GM12878 (cell line): ENCODE measurements around the gene SRBD1.

Experiments used
- CBX5 ChIP-seq: sonication (generic); IDR thresholded peaks from 2 replicates; pipeline ENCODE4 v1.6.1; 2016; ENCODE audit warnings: low read depth, moderate library complexity, mild to moderate bottlenecking, inconsistent platforms
- CTCF ChIP-seq, 3 experiments: IDR thresholded peaks in 2 of 3; conservative IDR thresholded peaks in 1 of 3; 2 replicates each; pipeline ENCODE4 v1.5.1; 2011; ENCODE audit warnings: low read depth in 3 of 3, low read length in 3 of 3, mild to moderate bottlenecking in 3 of 3, control low read depth in 2 of 3, moderate library complexity in 2 of 3, inconsistent platforms in 1 of 3, mixed read lengths in 1 of 3; ENCODE audit not compliant: control insufficient read depth in 2 of 3, insufficient read depth in 1 of 3; ENCODE audit errors: extremely low read depth in 1 of 3
- FOS ChIP-seq: IDR thresholded peaks from 3 replicates; pipeline ENCODE4 v1.6.1; 2011; ENCODE audit warnings: borderline replicate concordance; ENCODE audit not compliant: insufficient read length; ENCODE audit errors: extremely low read depth
- NRF1 ChIP-seq: conservative IDR thresholded peaks from 2 replicates; pipeline ENCODE4 v1.6.1; 2011; ENCODE audit warnings: mild to moderate bottlenecking, low read depth, low read length, improper control_type of control experiment
- SUPT20H ChIP-seq: IDR thresholded peaks from 2 replicates; pipeline ENCODE4 v1.6.1; 2011; ENCODE audit warnings: low read depth, mild to moderate bottlenecking, low read length, moderate library complexity, borderline replicate concordance; ENCODE audit not compliant: control insufficient read depth

DNA sequence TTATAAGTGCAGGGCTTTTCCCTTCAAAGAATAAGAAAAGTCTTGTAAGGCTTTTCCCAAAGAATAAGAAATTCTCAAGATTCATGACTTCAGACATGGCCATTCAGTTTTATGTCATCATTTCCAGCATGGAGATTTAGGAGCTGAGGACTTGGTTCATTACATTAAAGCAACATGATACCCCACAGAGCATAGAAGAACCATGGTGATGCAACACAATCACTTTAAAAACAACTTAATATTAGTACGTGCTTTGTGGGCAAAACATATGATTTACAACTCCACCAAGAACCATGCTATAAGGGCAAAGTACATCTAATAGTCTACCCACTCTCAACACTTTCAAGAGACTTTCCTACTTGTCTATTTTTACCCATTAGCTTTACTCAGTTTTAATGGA is 214.4 kb downstream of the SRBD1 start:
- TF ChIP-seq FOS (no peak), SUPT20H (no peak), CBX5 (no peak), NRF1 (no peak), CTCF (IDR thresholded peaks at IDR 0.05 in 2 of 3, conservative IDR thresholded peaks at IDR 0.05 in 1 of 3; ENCODE audit: control insufficient read depth in 2 of 3, extremely low read depth in 1 of 3, insufficient read depth in 1 of 3, low read depth in 3 of 3, low read length in 3 of 3) (no peak)
